Thymus (tissue), 11 donors: ENCODE measurements around the gene PRKACA. TPM values are rescaled to one million over a fixed set of nuclear protein-coding genes. Genes with fewer than 3 reads are reported as not detected.
"Not testable (repeated sequence)": the region's sequence is repeated elsewhere in the genome, so short reads cannot be mapped to it uniquely, and the experiment has no call there.

Source experiments
- DNase-seq, 9 donors: peaks; one replicate each; pipeline ENCODE4 v3.0.0-alpha.2; 2013; ENCODE audit warnings: low spot score in 9 of 9, low read depth in 6 of 9, missing footprints in 1 of 9
- H3K27ac ChIP-seq, 2 donors: one replicate each; pipeline ENCODE4 v1.5.1; 2013; ENCODE audit warnings: control low read depth in 1 of 2, low read depth in 1 of 2, low read length in 1 of 2, mild to moderate bottlenecking in 1 of 2, moderate library complexity in 1 of 2
- H3K27me3 ChIP-seq, 2 donors: one replicate each; pipeline ENCODE4 v1.5.1; 2013; ENCODE audit warnings: low read length in 1 of 2; ENCODE audit not compliant: control insufficient read depth in 2 of 2, insufficient read depth in 1 of 2
- H3K36me3 ChIP-seq, 2 donors: one replicate each; pipeline ENCODE4 v1.5.1; 2013; ENCODE audit warnings: low read length in 1 of 2, mild to moderate bottlenecking in 1 of 2, moderate library complexity in 1 of 2; ENCODE audit not compliant: control insufficient read depth in 2 of 2, insufficient read depth in 2 of 2
- H3K4me1 ChIP-seq, 2 donors: one replicate each; pipeline ENCODE4 v1.5.1; 2013; ENCODE audit warnings: low read length in 2 of 2; ENCODE audit not compliant: control insufficient read depth in 2 of 2, insufficient read depth in 2 of 2
- H3K4me3 ChIP-seq, 2 donors: one replicate each; pipeline ENCODE4 v1.5.1; 2013; ENCODE audit warnings: low read length in 2 of 2, control low read depth in 1 of 2, mild to moderate bottlenecking in 1 of 2
- H3K9me3 ChIP-seq, 2 donors: one replicate each; pipeline ENCODE4 v1.5.1; 2013; ENCODE audit warnings: low read length in 1 of 2, mild to moderate bottlenecking in 1 of 2; ENCODE audit not compliant: control insufficient read depth in 2 of 2, insufficient read depth in 1 of 2
- WGBS: extraction: QIAGEN DNeasy Blood & Tissue Kit; methylation state at CpG from one replicate; pipeline ENCODE4 v1.1.7; 2013; 5-methylcytosine and 5-hydroxymethylcytosine counted together
- polyA plus RNA-seq: library from polyadenylated mRNA; stranded (reverse); fragments of 200-250 nt; gene quantifications from one replicate; pipeline ENCODE4 v1.2.3, GENCODE V29; 2013
- total RNA-seq: library from RNA; stranded (reverse); fragments of 120-200 nt; gene quantifications from one replicate; pipeline ENCODE4 v1.2.4, GENCODE V29; 2013
- donor health status: healthy.

PRKACA gene
- total and polyA plus RNA-seq, 2 donors: 10.2 to 36.8 TPM

- WGBS: 87% methylated on average over 19 of the region's 19 CpGs
Observed at GRCh38 chr19:14042659-14043608, 74.6 kb downstream of the PRKACA start.

More at GRCh38 chr19:14042659-14043608, 74.6 kb downstream of the PRKACA start:
- H3K4me3 ChIP-seq, H3K27me3 ChIP-seq, H3K27ac ChIP-seq, H3K9me3 ChIP-seq, H3K4me1 ChIP-seq: not testable (repeated sequence)
- peak in 7 of 9 donors; percentile 38 to 74 (median 47) for DNase-seq
- H3K36me3 ChIP-seq: peaks cover 42 to 43% of the 10 kb centered on the region in 2 donors

Other genes starting within 250 kb of the PRKACA start
- gene NANOS3, start 240.6 kb downstream of the PRKACA start, total RNA-seq: 1.4 TPM
- 2.6 TPM for gene NANOS3, start 240.6 kb downstream of the PRKACA start, polyA plus RNA-seq
- 1.5 TPM for gene BRME1, start 211.6 kb downstream of the PRKACA start, total RNA-seq
- gene BRME1, start 211.6 kb downstream of the PRKACA start, polyA plus RNA-seq: 2.0 TPM
- gene CC2D1A, start 211.6 kb downstream of the PRKACA start, total RNA-seq: 5.8 TPM
- gene CC2D1A, start 211.6 kb downstream of the PRKACA start, polyA plus RNA-seq: 26.7 TPM
- gene PODNL1, start 179.3 kb downstream of the PRKACA start, total RNA-seq: 0.09 TPM
- gene PODNL1, start 179.3 kb downstream of the PRKACA start, polyA plus RNA-seq: 0.94 TPM
- gene DCAF15, start 165.3 kb downstream of the PRKACA start, total RNA-seq: 24.0 TPM
- 95.4 TPM for gene DCAF15, start 165.3 kb downstream of the PRKACA start, polyA plus RNA-seq
- gene RFX1, start 111.4 kb downstream of the PRKACA start, total RNA-seq: 1.2 TPM
- gene RFX1, start 111.4 kb downstream of the PRKACA start, polyA plus RNA-seq: 5.7 TPM
- gene RLN3, start 89.6 kb downstream of the PRKACA start, total RNA-seq: not detected
- 0.18 TPM for gene RLN3, start 89.6 kb downstream of the PRKACA start, polyA plus RNA-seq
- gene IL27RA, start 86.0 kb downstream of the PRKACA start, total RNA-seq: 37.6 TPM
- gene IL27RA, start 86.0 kb downstream of the PRKACA start, polyA plus RNA-seq: 19.1 TPM
- gene PALM3, start 55.7 kb downstream of the PRKACA start, total RNA-seq: not detected
- gene PALM3, start 55.7 kb downstream of the PRKACA start, polyA plus RNA-seq: 0.18 TPM
- gene MISP3, start 45.0 kb downstream of the PRKACA start, total RNA-seq: 0.94 TPM
- 2.9 TPM for gene MISP3, start 45.0 kb downstream of the PRKACA start, polyA plus RNA-seq
- gene C19orf67, start 32.0 kb downstream of the PRKACA start, total RNA-seq: not detected
- 0.18 TPM for gene C19orf67, start 32.0 kb downstream of the PRKACA start, polyA plus RNA-seq
- gene SAMD1, start 27.0 kb downstream of the PRKACA start, total RNA-seq: 44.9 TPM
- 43.6 TPM for gene SAMD1, start 27.0 kb downstream of the PRKACA start, polyA plus RNA-seq
- 36.1 TPM for gene ASF1B, start 18.8 kb upstream of the PRKACA start, total RNA-seq
- gene ASF1B, start 18.8 kb upstream of the PRKACA start, polyA plus RNA-seq: 2.9 TPM
- gene ADGRL1, start 88.4 kb upstream of the PRKACA start, total RNA-seq: 3.6 TPM
- gene ADGRL1, start 88.4 kb upstream of the PRKACA start, polyA plus RNA-seq: 8.4 TPM